VCaP (cell line): ENCODE measurements around the gene PTPRN2.

ENCODE experiments used
- H3K27ac ChIP-seq: fragments of 450-650 bp; 2 replicates; pipeline ENCODE4 v1.5.1; 2017
- TF ChIP-seq, protein P1 (sequence below): fragments of 450-650 bp; conservative IDR thresholded peaks from 2 replicates; pipeline ENCODE4 v1.5.1; 2017; ENCODE audit warnings: mild to moderate bottlenecking, moderate library complexity

PTPRN2 gene

DNA sequence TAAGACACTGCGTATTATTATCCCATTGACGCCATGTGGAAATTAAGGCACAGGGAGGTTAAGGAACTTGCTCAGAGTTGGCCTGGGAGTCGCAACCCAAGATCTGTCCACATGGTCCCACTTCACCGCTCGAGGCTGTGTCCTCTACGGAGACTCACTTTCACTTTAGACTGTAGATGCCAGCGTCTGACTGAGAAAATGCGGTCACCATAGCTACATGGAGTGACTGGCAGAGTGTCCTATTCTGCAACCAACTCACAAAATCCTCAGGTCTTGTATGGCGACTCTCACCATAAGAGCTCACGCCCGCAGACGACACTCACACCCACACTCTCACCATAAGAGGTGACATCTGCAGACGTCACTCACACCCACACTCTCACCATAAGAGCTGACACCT lies 257.9 kb downstream of the PTPRN2 start:
- TF ChIP-seq, protein P1, sequence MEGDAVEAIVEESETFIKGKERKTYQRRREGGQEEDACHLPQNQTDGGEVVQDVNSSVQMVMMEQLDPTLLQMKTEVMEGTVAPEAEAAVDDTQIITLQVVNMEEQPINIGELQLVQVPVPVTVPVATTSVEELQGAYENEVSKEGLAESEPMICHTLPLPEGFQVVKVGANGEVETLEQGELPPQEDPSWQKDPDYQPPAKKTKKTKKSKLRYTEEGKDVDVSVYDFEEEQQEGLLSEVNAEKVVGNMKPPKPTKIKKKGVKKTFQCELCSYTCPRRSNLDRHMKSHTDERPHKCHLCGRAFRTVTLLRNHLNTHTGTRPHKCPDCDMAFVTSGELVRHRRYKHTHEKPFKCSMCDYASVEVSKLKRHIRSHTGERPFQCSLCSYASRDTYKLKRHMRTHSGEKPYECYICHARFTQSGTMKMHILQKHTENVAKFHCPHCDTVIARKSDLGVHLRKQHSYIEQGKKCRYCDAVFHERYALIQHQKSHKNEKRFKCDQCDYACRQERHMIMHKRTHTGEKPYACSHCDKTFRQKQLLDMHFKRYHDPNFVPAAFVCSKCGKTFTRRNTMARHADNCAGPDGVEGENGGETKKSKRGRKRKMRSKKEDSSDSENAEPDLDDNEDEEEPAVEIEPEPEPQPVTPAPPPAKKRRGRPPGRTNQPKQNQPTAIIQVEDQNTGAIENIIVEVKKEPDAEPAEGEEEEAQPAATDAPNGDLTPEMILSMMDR: no peak

DNA sequence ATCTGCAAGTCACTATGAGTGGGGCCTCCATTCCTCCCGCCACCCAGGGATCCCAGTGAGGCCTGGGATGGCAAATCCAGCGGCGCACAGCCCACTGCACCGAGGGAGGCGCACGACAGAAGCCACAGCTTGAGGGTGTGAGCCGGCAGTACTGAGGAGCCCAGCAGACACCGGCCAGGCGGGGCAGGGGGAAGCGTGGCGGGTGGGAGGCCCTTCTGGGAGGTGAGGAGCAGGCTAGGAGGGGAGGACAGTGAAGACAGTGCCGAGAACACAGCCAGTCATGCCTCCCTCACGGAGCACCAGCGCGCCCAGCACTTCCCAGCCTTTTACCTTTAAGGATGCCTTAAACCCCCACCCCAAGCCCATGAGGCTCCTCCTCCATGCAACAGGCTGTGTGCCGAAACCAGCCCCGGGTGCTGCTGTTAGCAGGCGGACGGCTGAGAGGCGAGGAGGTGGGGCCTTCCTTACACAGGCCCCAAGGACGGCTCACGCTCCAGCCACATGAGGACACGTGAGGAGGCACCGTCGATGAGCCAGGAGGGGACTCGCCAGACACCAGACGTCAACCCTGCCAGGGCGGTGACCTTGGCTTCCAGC lies 258.5 kb downstream of the PTPRN2 start:
- TF ChIP-seq, protein P1: no peak
- peak overlapping the region; percentile 48; the same call in 1 of the 2 replicates for H3K27ac ChIP-seq

More for the DNA sequence above, 257.9 kb downstream of the PTPRN2 start:
- no peak overlapping the region for H3K27ac ChIP-seq

DNA sequence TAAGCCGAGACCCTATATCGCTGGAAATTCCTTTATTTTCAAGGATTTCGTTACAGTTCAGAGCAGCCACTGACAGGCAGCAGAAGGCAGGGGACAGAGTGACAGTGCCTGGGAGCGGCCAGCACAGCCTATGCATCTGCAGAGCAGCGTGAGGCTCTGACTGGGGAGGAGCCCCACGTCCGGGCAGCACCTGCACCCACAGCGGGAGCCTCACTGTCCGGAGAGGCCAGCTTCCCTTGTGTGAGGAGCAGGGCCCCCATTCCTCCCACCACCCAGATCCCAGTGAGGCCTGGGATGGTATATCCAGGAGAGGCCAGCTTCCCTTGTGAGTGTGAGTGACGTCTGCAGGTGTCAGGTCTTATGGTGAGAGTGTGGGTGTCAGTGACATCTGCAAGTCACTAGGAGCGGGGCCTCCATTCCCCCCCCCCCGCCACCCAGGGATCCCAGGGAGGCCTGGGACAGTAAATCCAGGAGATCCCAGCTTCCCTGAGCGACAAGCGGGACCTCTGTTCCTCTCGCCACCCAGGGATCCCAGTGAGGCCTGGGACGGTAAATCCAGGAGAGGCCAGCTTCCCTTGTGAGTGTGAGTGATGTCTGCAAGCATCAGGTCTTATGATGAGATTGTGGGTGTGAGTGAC lies 259.1 kb downstream of the PTPRN2 start:
- TF ChIP-seq, protein P1: no peak
- peak overlapping the region; percentile 48 for H3K27ac ChIP-seq

DNA sequence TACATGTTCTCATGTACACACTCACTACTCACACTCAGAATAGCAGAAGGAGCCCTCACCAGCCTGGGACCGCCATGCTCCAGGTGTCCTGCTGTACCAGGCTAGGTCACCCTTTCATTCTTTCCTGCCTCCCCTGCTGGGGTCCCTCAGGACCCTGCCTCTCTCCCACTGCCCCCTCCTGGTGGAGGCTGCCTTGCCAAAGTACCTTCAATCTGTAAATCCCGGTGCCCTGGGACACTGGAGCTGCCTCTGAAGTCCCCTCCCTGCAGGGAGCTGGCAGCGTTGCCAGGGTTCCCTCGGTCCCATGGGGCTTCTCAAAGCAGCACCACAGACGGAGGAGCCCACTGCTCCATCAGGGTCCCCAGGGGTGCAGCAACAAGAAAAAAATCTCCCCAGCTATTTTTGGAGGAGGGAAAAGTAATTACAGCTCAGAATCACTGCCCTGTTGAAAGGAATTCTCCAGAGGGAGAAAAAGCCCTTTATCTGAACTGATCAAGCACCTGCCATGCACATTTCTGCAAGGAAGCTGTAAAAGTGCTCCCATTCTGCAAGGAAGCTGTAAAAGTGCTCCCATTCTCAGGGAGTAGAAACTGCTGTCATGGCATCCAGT lies 259.9 kb downstream of the PTPRN2 start:
- TF ChIP-seq, protein P1: no peak
- peak overlapping the region; percentile 48 for H3K27ac ChIP-seq

DNA sequence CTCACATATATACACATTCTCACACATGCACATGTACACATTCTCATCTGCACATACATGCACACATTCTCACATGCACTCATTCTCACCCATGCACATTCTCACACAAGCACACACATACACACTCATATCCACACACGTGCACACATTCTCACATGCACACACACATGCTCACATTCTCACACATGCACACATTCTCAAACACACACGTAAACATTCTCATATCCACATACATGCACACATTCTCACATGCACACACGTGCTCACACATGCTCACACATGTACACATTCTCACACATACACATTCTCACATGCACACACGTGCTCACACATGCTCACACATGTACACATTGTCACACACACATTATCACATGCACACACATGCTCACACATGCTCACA lies 260.6 kb downstream of the PTPRN2 start:
- H3K27ac ChIP-seq: no peak overlapping the region
- TF ChIP-seq, protein P1: no peak

DNA sequence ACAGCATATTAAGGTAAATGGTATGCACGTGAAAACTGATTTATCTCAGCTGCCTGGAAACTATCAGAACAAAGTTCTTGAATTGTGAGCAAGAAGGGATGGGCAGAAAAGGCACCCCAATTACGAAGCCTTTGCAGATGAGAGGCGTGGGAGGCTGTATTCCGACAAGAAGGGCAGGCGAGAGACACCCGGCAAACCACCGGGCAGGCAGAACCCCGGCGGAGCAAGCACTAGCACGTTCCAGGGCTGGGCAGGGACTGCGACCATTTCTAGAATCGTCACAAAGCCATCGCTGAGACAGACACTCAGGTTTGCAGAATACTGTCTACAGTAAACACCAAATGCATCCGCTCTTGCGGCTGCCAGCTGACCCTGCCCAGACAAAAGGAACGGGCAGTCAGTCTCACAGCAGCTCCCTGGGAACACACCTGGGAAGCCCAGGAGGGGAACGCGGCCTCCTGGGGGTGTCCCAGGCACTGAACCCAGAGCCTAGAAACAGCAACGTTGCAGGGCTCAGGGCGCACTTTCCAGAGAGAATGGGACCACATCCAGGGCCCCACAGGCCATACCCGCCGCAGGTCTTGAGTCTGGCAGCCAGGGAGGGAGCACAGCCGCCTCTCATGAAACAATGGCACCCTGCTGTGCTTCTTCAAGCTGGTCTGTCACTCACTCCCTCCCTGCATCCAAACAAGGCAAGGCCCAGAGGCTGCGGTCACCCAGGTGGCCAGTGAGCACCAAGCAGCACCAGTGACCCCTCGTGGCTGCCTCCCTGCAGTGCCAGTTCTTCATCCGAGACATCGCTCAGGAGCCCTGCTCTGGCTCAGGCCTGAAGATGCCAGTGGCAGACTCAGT lies 261.9 kb downstream of the PTPRN2 start:
- H3K27ac ChIP-seq: peak overlapping the region; percentile 72
- TF ChIP-seq, protein P1: peak; percentile 93
